Endometrium (tissue), 2 donors: Measurements from ENCODE around the gene CDCA4.
"Not testable (repeated sequence)": the region's sequence is repeated elsewhere in the genome, so short reads cannot be mapped to it uniquely, and the experiment has no call there.

Experiments used
- FAIRE-seq: peaks from 2 replicates; lab custom pipeline; 2012; peaks lifted over from hg19 to GRCh38; lab: Jason Lieb, UNC
- donor health status: control.
- donor health status: control.

The CDCA4 gene

DNA sequence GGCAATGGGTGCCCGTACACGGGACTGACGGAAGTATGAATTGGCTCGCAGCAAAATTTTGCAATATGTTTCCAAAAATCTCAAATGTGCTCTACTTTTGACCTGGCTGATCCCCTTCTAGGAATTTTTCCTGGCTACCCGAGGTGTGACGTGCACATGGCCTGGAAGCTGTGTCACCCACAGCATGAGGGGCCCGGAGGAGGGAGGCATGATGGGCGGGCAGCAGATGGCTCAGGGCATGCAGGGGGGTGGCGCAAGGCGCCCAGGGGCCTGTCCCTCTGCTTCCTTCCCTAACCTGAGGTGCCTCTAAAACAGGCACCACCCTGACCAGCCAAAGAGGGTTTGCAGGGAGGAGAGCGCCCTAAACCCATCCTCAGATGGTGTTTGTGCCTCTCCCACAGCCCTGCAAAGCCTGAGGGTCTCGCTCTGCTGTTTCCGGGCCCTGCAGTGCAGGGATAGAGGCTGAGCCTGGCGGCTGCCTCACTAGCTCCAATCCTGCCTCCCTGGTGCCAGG, 37.7 kb upstream of the CDCA4 start:
- FAIRE-seq: no peak

GRCh38 chr14:105056303-105056831, 35.5 kb upstream of the CDCA4 start:
- no peak for FAIRE-seq

DNA sequence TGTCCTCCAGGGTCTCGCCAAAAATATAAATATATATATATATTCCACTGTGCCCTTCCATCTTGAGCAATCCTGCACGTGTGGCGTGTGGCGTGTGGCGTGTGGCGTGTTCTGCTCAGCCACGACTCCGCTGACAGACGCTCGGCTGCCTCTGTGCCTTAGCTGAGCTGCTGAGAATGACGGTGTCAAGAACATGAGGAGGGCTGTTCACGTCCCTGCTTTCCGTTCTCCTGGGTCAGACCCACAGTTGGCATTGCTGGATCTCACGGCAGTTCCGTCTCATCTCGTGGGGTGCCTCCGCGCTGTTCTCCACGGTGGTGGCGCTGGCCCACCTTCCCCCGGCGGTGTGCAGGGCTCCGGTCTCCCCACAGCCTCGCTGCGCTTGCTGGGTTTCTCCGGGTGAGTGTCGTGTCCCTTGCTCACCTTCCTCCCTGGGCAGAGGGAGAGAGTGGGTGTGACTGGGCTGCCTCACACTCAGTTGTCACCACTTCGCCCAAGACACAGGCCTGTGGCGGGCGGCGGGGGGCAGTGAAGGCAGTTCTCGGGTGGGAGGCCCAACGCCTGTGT, 34.9 kb upstream of the CDCA4 start:
- FAIRE-seq: no peak

DNA sequence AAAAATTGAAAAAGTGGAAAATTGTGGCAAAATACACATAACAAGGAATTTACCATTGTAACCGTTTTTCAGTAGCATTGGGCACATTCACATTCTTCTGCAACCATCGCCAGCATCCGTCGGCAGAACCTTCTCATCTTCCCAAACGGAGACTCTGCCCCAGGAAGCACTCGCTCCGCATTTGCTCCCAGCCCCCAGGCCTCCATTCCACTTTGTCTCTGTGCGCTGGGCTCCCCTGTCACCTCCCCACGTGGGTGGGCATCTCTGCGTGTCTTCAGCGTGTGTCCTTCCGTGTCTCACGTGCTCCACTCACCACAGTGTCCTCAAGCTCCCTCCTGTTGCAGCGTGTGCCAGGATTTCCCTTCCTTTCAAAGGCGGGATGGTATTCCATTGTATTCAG, 34.5 kb upstream of the CDCA4 start:
- FAIRE-seq: no peak

- no peak for FAIRE-seq
Observed at GRCh38 chr14:105053996-105054395, 33.1 kb upstream of the CDCA4 start.

- no peak for FAIRE-seq
Observed at GRCh38 chr14:105053421-105053820, 32.5 kb upstream of the CDCA4 start.

DNA sequence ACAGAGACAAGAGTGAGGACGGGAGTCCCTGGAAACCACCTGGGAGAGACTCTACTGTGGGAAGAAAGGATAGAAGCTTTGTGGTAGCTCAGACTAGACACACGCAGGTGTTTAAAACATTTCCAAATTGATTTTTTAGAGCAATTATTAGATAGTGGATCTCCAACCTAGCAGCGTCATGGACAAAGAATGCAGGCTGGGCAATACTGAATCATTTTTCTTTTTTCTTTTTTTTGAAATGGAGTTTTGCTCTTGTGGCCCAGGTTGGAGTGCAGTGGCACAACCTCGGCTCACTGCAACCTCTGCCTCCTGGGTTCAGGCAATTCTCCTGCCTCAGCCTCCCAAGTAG, 31.2 kb upstream of the CDCA4 start:
- no peak for FAIRE-seq

DNA sequence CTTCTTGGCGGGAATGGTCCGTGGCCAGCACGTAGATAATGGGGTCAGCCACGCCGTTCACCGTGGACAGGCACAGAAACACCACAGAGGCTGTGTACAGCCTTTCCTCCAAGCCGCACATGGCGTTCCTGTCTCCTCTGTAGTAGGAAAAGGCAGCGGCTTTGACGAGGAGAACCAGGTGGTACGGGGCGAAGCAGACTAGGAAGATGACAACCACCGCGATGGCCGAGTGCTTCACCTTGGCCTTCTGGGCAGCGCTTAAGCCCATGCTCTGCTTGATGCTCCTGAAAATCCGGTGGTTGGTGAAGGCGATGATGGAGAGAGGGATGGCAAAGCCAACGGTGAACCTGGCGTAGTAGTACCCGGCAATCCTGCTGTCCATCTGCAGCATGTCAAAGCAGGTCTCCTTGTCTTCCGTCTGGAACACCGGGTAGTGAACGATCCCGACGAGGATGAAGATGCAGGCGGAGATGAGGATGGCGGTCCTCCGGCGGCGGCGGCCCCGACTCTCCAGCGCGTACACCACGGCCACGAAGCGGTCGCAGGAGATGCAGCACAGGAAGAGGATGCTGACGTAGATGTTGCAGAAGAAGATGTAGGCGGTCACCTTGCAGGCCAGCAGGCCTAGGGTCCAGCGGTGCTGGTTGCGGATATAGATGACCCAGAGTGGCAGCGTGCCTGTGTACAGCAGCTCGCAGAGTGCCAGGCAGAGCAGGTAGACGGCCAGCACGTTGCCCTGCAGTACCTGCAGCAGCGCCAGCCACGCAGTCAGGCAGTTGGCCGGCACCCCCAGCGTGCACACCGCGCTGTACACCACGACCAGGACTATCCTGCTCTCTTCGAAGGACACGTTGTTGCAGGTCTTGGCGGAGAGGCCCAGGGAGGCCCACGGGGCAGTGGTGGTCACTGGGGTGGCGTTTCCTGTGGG, 30.6 kb upstream of the CDCA4 start:
- FAIRE-seq: no peak

DNA sequence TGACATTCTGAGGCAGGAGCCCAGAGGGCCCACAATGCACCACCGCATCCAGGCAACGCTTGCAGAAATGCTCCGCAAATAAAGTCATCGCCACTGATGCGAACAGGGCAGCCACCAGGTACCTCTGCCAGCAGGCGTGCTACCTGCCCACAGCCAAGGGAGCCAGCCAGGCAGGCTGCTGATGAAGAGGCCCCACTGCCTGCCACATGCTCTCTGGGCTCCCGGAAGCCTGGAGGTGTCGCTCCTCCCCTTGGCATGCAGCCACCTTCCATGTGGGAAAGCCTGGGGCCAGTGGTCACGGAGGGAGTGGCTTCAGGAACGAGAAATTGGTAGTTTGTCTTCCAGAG, 29.6 kb upstream of the CDCA4 start:
- no peak for FAIRE-seq

DNA sequence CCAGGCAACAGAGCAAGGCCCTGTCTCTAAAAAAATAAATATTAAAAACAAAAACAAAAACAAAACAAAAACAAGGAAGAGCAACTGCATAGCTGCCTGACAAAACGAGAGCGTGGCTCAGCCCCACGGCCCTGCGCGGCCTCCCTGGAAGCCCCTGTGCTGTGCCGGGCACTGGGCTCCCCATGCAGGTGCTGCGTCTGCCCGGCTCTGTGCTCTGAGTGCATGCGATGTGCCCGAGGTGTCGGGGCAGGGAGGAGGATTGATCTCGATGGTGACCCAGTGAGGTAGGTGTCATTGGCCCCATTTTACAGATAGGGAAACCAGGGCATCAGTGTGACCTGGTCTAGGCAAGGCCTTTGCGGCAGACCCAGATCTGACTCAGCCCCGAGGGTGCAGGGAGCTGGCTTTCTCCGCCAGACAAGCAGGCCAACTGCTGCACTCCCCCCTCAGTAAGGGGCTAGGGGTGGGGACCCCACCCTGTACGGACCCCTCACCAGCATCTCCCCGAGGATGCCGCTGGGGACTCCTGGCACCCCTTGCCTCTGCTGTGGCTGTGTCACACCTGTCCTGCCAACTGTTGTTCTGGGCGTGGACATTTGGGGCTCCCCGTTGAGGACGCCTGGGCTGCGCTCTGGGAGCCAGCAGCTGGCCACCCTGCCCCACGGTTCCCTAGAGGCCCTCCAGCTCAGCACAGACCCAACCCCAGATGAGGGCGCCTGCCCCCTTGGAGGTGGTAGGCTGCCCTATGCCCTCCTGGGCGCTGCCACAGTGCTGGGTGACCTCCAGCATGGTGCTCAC, 29.1 kb upstream of the CDCA4 start:
- no peak for FAIRE-seq

- FAIRE-seq: no peak
Observed at GRCh38 chr14:105047283-105048016, 26.6 kb upstream of the CDCA4 start.

DNA sequence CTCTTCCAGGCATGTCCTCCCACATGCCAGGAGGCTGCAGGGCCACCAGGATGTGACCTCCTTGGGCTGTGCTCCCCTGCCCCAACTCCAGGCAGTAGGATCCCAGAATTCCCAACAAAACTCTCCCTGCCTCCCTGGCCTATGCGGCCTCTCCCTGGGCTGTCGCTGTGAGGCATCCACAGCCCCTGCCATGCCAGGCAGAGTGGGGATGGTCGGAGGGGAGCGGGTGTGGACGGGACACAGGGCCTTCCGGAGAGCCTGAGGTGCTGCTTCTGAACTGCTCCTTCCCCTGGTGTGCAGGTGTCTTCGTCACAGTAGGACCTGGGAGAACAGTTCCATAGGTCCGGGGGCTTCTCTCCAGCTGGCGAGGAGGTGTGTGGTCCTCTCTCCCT, 26.0 kb upstream of the CDCA4 start:
- no peak for FAIRE-seq

- FAIRE-seq: no peak
Observed at GRCh38 chr14:105045710-105046326, 24.9 kb upstream of the CDCA4 start.

- FAIRE-seq: no peak
Observed at GRCh38 chr14:105043641-105044040, 22.8 kb upstream of the CDCA4 start.

- no peak for FAIRE-seq
Observed at GRCh38 chr14:105042813-105043212, 21.9 kb upstream of the CDCA4 start.

- no peak for FAIRE-seq
Observed at GRCh38 chr14:105041841-105042765, 21.2 kb upstream of the CDCA4 start.

- FAIRE-seq: no peak
Observed at GRCh38 chr14:105039458-105040205, 18.7 kb upstream of the CDCA4 start.

DNA sequence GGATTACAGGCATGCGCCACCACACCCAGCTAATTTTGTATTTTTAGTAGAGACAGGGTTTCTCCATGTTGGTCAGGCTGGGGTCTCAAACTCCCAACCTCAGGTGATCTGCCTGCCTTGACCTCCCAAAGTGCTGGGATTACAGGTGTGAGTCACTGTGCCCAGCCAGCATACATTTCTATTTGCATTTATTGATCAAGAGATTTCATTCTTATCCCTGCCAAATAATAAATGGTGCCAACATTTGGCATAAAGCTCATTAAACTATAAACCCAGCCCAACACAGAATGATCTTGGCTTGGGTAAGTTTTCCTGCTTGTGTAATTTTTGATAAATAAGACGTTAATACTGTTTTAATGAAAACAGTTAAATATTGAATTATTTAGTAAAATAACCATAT, 14.7 kb upstream of the CDCA4 start:
- not testable (repeated sequence) for FAIRE-seq

DNA sequence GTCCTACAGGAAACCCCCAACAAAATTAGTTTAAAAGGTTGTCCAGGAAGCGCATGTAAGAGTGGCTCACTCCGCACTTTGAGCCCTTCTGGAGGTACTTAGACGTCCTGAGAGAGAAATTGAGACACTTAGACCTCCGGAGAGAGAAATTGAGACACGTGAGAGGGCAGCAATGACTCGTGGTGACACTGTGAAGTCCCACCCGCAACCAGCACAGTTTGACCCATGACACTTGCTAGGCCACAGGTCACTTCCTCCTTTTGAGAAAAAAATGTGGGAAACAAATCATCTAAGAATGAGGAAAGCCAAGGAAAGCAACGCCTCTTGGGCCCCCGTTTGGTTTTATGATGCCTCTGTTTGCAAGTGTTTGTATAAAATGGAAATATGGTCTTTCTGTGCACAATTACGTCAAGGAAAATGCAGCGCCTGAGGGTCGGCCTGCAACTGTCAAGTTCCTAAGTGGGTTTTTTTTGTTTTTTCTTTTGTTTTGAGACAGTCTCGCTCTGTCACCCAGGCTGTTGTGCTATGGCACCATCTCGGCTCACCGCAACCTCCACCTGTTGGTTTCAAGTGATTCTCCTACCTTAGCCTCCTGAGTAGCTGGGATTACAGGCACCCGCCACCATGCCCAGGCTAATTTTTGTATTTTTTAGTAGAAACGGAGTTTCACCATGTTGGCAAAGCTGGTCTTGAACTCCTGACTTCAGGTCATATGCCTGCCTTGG, 13.6 kb upstream of the CDCA4 start:
- no peak for FAIRE-seq
